Bronchial epithelial cell (primary cell): ENCODE measurements around the gene ADCYAP1. TPM values are rescaled to one million over a fixed set of nuclear protein-coding genes. Genes with fewer than 3 reads are reported as not detected.

Experiments
- DNase-seq: peaks from one replicate; pipeline ENCODE4 v3.0.0-alpha.2; 2010; ENCODE audit warnings: low read depth
- FAIRE-seq: peaks from 2 replicates; lab custom pipeline; 2011; peaks lifted over from hg19 to GRCh38; lab: Jason Lieb, UNC
- H3K27me3 ChIP-seq: 2 replicates; pipeline ENCODE4 v1.5.1; 2011; ENCODE audit warnings: low read length; ENCODE audit not compliant: control insufficient read depth, insufficient read depth
- H3K36me3 ChIP-seq: 2 replicates; pipeline ENCODE4 v1.5.1; 2011; ENCODE audit warnings: low read length; ENCODE audit not compliant: control insufficient read depth, insufficient read depth
- H3K4me3 ChIP-seq: 2 replicates; pipeline ENCODE4 v1.5.1; 2011; ENCODE audit warnings: mild to moderate bottlenecking, low read depth, low read length, control low read depth
- CTCF ChIP-seq: IDR thresholded peaks from 2 replicates; pipeline ENCODE4 v1.5.1; 2011; ENCODE audit warnings: mild to moderate bottlenecking, moderate library complexity, low read length, control low read depth, inconsistent platforms; ENCODE audit not compliant: insufficient read depth, severe bottlenecking
- total RNA-seq: library from RNA; depleted of rRNA; stranded (reverse); fragments of >200 nt; gene quantifications from 2 replicates; pipeline ENCODE4 v1.2.1, GENCODE V29; 2014

ADCYAP1 gene
- total RNA-seq, 1 donor from 2014 or later, result not detected

- Histone ChIP-seq H3K36me3 (no peaks in the 10 kb centered on the region), H3K27me3 (no peaks in the 10 kb centered on the region), H3K4me3 (no peak overlapping the region)
- DNase-seq (no peak), FAIRE-seq (no peak)
- TF ChIP-seq CTCF, result no peak
These were observed 55.2 kb downstream of the ADCYAP1 start for GRCh38 chr18:959854-960253.

Other genes with a start within 250 kb of the ADCYAP1 start
- gene TYMS, start 247.2 kb upstream of the ADCYAP1 start, total RNA-seq, result 3.1 and 5.5 TPM in 2 replicates
- gene ENOSF1, start 192.2 kb upstream of the ADCYAP1 start, total RNA-seq, result 25.5 and 39.3 TPM in 2 replicates
- gene YES1, start 92.6 kb upstream of the ADCYAP1 start, total RNA-seq, result 119 and 165 TPM in 2 replicates